NCI-H2227 treated with DMSO at 0.1 percent for 48 hours (cell line): Measurements from ENCODE around the gene CSF1.
A peak's percentile ranks its signal among the peaks of the same experiment; 100 is the strongest.

Experiments
- DNase-seq: peaks from one replicate; lab custom pipeline; 2025; lab: John Stamatoyannopoulos, UW

The CSF1 gene

GRCh38 chr1:109922326-109922725 lies 11.7 kb downstream of the CSF1 start:
- no peak for DNase-seq

GRCh38 chr1:109923131-109923945 lies 12.7 kb downstream of the CSF1 start:
- no peak for DNase-seq

GRCh38 chr1:109923946-109924275 lies 13.3 kb downstream of the CSF1 start:
- no peak for DNase-seq

GRCh38 chr1:109924316-109924715 lies 13.7 kb downstream of the CSF1 start:
- no peak for DNase-seq

GRCh38 chr1:109925159-109925990 lies 14.7 kb downstream of the CSF1 start:
- DNase-seq, result no peak

GRCh38 chr1:109926662-109927300 lies 16.1 kb downstream of the CSF1 start:
- DNase-seq, result no peak

- no peak for DNase-seq
Measured at GRCh38 chr1:109927356-109927755, 16.7 kb downstream of the CSF1 start.

GRCh38 chr1:109927911-109928321 lies 17.3 kb downstream of the CSF1 start:
- DNase-seq, result no peak

GRCh38 chr1:109928591-109929111 lies 18.0 kb downstream of the CSF1 start:
- DNase-seq, result no peak

GRCh38 chr1:109929170-109929569 lies 18.5 kb downstream of the CSF1 start:
- DNase-seq, result no peak

- no peak for DNase-seq
Measured at GRCh38 chr1:109929588-109930251, 19.1 kb downstream of the CSF1 start.

GRCh38 chr1:109930252-109930993 lies 19.8 kb downstream of the CSF1 start:
- no peak for DNase-seq

- peak; percentile 34 for DNase-seq
Measured at GRCh38 chr1:109931189-109931731, 20.6 kb downstream of the CSF1 start.

GRCh38 chr1:109931911-109932636 lies 21.4 kb downstream of the CSF1 start:
- no peak for DNase-seq

- no peak for DNase-seq
Measured at GRCh38 chr1:109932679-109933078, 22.0 kb downstream of the CSF1 start.

GRCh38 chr1:109933856-109934711 lies 23.4 kb downstream of the CSF1 start:
- DNase-seq, result no peak

GRCh38 chr1:109935451-109935900 lies 24.8 kb downstream of the CSF1 start:
- no peak for DNase-seq

GRCh38 chr1:109937738-109938137 lies 27.1 kb downstream of the CSF1 start:
- DNase-seq, result no peak

GRCh38 chr1:109938556-109938955 lies 27.9 kb downstream of the CSF1 start:
- DNase-seq, result no peak
